Heart right ventricle (tissue), 16 donors: Measurements from ENCODE around the gene UCN3. TPM values are rescaled to one million over a fixed set of nuclear protein-coding genes. Genes with fewer than 3 reads are reported as not detected.
"Not testable (repeated sequence)": the region's sequence is repeated elsewhere in the genome, so short reads cannot be mapped to it uniquely, and the experiment has no call there.

Source experiments
- ATAC-seq, 8 donors: fragments of 200-7000 bp; cut with Tn5 transposase; one replicate each; pipeline ENCODE4 v1.9.1; 2020; ENCODE audit warnings: mild to moderate bottlenecking in 8 of 8, moderate library complexity in 8 of 8, moderate number of reproducible peaks in 1 of 8
- DNase-seq, 2 donors: peaks; one replicate each; pipeline ENCODE4 v3.0.0-alpha.2; 2020
- H3K27ac ChIP-seq, 10 donors: fragments of 200-600 bp; sonication (generic) in 2 of 10; one replicate each; pipeline versions ENCODE4 v1.5.0 to v1.8.0; 2020 to 2022; ENCODE audit warnings: mild to moderate bottlenecking in 3 of 10
- H3K27me3 ChIP-seq, 7 donors: fragments of 200-600 bp; one replicate each; pipeline ENCODE4 v1.8.0; 2021 to 2022; ENCODE audit warnings: mild to moderate bottlenecking in 2 of 7
- H3K36me3 ChIP-seq, 9 donors: fragments of 200-600 bp; sonication (generic) in 1 of 9; one replicate each; pipeline versions ENCODE4 v1.5.0 to v1.8.0; 2020 to 2022; ENCODE audit warnings: mild to moderate bottlenecking in 2 of 9
- H3K4me1 ChIP-seq, 9 donors: fragments of 200-600 bp; sonication (generic) in 1 of 9; one replicate each; pipeline versions ENCODE4 v1.5.0 to v1.8.0; 2020 to 2022; ENCODE audit warnings: mild to moderate bottlenecking in 4 of 9
- H3K4me3 ChIP-seq, 10 donors: fragments of 200-600 bp; sonication (generic) in 2 of 10; one replicate each; pipeline versions ENCODE4 v1.5.0 to v1.8.0; 2020 to 2022; ENCODE audit warnings: mild to moderate bottlenecking in 7 of 10, moderate library complexity in 2 of 10
- H3K9me3 ChIP-seq, 11 donors: fragments of 200-600 bp in 10 of 11; sonication (generic) in 2 of 11; one replicate each; pipeline versions ENCODE4 v1.5.0 to v1.8.0; 2013 to 2022; ENCODE audit warnings: mild to moderate bottlenecking in 2 of 11, control low read depth in 1 of 11, moderate library complexity in 1 of 11
- WGBS, 2 donors: extraction: QIAGEN DNeasy Blood & Tissue Kit; methylation state at CpG; one replicate each; pipeline ENCODE4 v1.1.7; 2013; ENCODE audit warnings: inconsistent platforms in 1 of 2; 5-methylcytosine and 5-hydroxymethylcytosine counted together
- intact Hi-C, 10 donors: fragments of 100-400 bp; cut with DNase I; formaldehyde crosslinking; loops; one replicate each; pipeline versions ENCODE4 v1.11.1 to v1.14.2; 2022
- polyA plus RNA-seq, 2 donors: library from polyadenylated mRNA; stranded (reverse); fragments of 200-250 nt; gene quantifications; one replicate each; pipeline ENCODE4 v1.2.3, GENCODE V29; 2013
- total RNA-seq, 10 donors: library from RNA; stranded (reverse); fragmentation: NEBNext Ultra II Directional in 3 of 10; extraction: Animal tissue kit (Norgen Biotek cat#: 25700) in 3 of 10; gene quantifications; one replicate each; pipeline versions ENCODE4 v1.2.1 to v1.2.4, GENCODE V29; 2021 to 2023
- TF ChIP-seq, protein P1 (sequence below), 9 donors: fragments of 200-600 bp; sonication (generic) in 2 of 9; IDR thresholded peaks; one replicate each; pipeline versions ENCODE4 v1.5.0 to v1.8.0; 2021 to 2022; ENCODE audit warnings: antibody characterized with exemption in 9 of 9, mild to moderate bottlenecking in 5 of 9, moderate library complexity in 1 of 9
- donor health status: Arrhythmogenic right ventricular cardiomyopathy.
- donor health status: ischemic (EF 13 %, LVEDD 7.1; RV severe dilation, severe dysfunction).
- donor health status: healthy with polysubstance abuse.
- donor health status: DM: no; HTN: yes; CAD: no.
- donor health status: DM: no; HTN: no; CAD: no.
- donor health status: ischemic (EF 25% LVEDD 6.9; RV normal size, moderate dysfunction).
- donor health status: ischemic (EF 25% LVEDD 5.7; RV mildly dilated, moderate dysfunction).
- donor health status: healthy.
- donor health status: DM: yes; HTN: yes; CAD: no.
- donor health status: Ischemic cardiomyopathy.
- donor health status: ischemic (EF 35%, LVEDD 5.7; RV mildly dilated, moderate dysfunction).
- donor health status: nonischemic (EF 11% LVEDD 7.7; RV severe dilation, severe dysfunction).
- donor health status: DM: yes; HTN: yes; CAD: no.
- donor health status: PGD.
- donor health status: ischemic (EF 29% LVEDD 5.4; RV normal size, mild dysfunction).
- donor health status: nonischemic (EF 23%, LVEDD 6.1; RV moderate dilation, normal function).

The UCN3 gene
- total and polyA plus RNA-seq, 12 donors = not detected

DNA sequence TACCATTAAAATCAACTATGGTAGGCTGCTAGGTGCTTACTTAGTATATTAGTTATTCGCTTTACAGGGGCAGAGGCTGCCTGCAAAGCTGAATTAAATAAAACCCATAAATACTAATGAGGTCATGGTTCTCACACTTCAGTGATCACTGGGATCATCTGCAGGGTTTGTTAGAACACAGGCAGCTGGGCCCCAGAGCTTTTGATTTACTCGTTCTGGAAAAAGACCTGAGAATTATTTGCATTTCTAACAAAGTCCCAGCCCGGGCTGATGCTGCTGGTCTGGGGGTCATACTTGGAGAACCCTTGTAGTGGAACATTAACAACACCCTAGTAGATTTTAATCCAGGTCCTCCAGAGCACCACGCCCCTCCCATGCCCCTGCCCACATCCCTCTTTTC lies 8.5 kb downstream of the UCN3 start:
- intact Hi-C loops = no loop called here
- no peak overlapping the region for H3K27ac ChIP-seq
- DNase-seq (no peak), ATAC-seq (no peak)
- 82 to 94% methylated on average over 4 of the region's 4 CpGs for WGBS, 2 donors
- H3K9me3 ChIP-seq = no peaks in the 10 kb centered on the region
- H3K4me3 ChIP-seq = no peak overlapping the region
- peaks cover 0 to 13% (median 0%) of the 10 kb centered on the region in 7 donors for H3K27me3 ChIP-seq
- TF ChIP-seq, protein P1, sequence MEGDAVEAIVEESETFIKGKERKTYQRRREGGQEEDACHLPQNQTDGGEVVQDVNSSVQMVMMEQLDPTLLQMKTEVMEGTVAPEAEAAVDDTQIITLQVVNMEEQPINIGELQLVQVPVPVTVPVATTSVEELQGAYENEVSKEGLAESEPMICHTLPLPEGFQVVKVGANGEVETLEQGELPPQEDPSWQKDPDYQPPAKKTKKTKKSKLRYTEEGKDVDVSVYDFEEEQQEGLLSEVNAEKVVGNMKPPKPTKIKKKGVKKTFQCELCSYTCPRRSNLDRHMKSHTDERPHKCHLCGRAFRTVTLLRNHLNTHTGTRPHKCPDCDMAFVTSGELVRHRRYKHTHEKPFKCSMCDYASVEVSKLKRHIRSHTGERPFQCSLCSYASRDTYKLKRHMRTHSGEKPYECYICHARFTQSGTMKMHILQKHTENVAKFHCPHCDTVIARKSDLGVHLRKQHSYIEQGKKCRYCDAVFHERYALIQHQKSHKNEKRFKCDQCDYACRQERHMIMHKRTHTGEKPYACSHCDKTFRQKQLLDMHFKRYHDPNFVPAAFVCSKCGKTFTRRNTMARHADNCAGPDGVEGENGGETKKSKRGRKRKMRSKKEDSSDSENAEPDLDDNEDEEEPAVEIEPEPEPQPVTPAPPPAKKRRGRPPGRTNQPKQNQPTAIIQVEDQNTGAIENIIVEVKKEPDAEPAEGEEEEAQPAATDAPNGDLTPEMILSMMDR (IDR thresholded peaks at IDR 0.05) = no peak
- H3K36me3 ChIP-seq = no peaks in the 10 kb centered on the region
- H3K4me1 ChIP-seq = no peaks in the 10 kb centered on the region

DNA sequence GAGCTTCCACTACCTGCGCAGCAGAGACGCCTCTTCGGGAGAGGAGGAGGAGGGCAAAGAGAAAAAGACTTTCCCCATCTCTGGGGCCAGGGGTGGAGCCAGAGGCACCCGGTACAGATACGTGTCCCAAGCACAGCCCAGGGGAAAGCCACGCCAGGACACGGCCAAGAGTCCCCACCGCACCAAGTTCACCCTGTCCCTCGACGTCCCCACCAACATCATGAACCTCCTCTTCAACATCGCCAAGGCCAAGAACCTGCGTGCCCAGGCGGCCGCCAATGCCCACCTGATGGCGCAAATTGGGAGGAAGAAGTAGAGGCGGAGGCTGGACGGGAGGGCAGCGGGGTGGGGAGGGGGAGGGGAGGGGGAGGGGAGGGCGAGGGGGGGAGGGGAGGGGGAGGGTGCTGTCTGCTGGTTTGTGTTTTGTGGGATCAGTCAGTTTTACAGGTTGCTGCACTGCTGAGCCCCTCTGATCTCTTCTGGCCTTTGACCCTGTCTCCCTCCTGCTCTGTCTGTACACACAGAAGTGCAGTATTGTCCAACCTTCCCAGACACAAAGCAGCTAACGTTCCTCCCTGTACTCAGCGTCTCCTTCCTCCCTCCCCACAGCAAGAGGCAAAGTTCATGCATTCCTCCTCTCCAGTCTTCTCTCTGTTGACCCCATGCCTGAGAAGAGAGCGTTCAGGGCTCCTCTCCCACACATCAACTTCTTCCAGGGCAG lies 9.3 kb downstream of the UCN3 start:
- intact Hi-C loops = no loop called here
- WGBS, 2 donors = 84 to 85% methylated on average over 15 to 21 of the region's 22 CpGs
- no peak for ATAC-seq
- no peak for DNase-seq
- Histone ChIP-seq H3K9me3 (no peaks in the 10 kb centered on the region), H3K27me3 (peaks cover 0 to 13% (median 0%) of the 10 kb centered on the region in 7 donors), H3K36me3 (no peaks in the 10 kb centered on the region), H3K4me3 (no peak overlapping the region), H3K4me1 (no peaks in the 10 kb centered on the region), H3K27ac (no peak overlapping the region)
- TF ChIP-seq, protein P1 (IDR thresholded peaks at IDR 0.05) = no peak

DNA sequence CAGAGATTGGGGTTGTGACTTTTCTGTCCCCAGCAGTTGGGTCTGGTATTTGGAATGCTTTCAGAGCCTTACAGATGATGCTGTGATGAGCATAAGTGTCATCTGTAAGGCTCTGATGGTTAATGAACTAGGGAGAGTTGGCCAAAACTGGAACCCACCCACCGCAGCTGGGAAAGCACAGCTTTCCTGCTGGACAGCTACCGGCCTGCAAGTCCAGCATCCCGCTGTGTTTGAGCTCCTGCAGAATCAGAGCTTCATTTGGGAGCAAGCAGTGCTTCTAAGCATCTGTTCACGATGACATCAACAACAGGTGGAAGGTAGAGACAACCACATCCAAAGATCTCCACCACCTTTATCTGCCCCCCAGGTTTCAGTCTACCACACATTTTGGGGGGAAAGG lies 11.7 kb downstream of the UCN3 start:
- H3K4me3 ChIP-seq = no peak overlapping the region
- no peak overlapping the region for H3K27ac ChIP-seq
- intact Hi-C loops = loop anchor here in 1 of 10 donors (5.0 kb wide), 1 partner anchor 524 kb away; no protein-coding TSS in a partner anchor
- no peaks in the 10 kb centered on the region for H3K4me1 ChIP-seq
- H3K27me3 ChIP-seq = peaks cover 0 to 13% (median 0%) of the 10 kb centered on the region in 7 donors
- no peaks in the 10 kb centered on the region for H3K9me3 ChIP-seq
- no peak for DNase-seq
- 51 to 65% methylated on average over 4 of the region's 4 CpGs for WGBS, 2 donors
- ATAC-seq = no peak
- H3K36me3 ChIP-seq = no peaks in the 10 kb centered on the region
- TF ChIP-seq, protein P1 (IDR thresholded peaks at IDR 0.05) = no peak

DNA sequence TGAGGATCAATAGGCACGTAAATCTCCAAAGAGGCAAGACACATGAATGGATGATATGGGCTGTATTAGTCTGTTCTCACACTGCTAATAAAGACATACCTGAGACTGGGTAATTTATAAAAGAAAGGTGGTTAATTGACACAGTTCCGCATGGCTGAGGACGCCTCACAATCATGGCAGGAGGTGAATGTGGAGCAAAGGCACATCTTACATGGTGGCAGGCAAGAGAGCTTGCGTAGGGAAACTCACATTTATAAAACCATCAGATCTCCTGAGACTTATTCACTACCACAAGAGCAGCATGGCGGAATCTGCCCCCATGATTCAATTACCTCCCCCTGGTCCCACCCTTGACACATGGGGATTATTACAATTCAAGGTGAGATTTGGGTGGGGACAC lies 14.4 kb downstream of the UCN3 start:
- not testable (repeated sequence) for H3K4me1 ChIP-seq, H3K36me3 ChIP-seq, H3K27me3 ChIP-seq, H3K9me3 ChIP-seq, ATAC-seq, H3K4me3 ChIP-seq, DNase-seq, H3K27ac ChIP-seq
- intact Hi-C loops = loop anchor here in 1 of 10 donors (5.0 kb wide), 1 partner anchor 527 kb away; no protein-coding TSS in a partner anchor
- 95 to 97% methylated on average over 5 of the region's 5 CpGs for WGBS, 2 donors

DNA sequence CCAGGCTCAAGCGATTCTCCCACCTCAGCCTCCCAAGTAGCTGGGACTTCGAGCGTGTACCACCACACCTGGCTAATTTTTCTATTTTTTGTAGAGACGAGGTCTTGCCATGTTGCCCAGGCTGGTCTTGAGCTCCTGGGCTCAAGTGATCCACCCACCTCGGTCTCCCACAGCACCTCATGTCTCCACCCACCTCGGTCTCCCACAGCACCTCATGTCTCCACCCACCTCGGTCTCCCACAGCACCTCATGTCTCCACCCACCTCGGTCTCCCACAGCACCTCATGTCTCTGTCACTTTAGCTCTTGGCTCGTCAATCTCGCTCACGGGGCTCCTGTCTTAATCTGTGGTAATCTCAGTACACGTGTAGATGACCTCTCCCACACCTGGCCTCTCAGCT lies 15.6 kb downstream of the UCN3 start:
- not testable (repeated sequence) for ATAC-seq, H3K27ac ChIP-seq, H3K36me3 ChIP-seq, H3K9me3 ChIP-seq, H3K4me1 ChIP-seq, H3K27me3 ChIP-seq, DNase-seq, H3K4me3 ChIP-seq
- WGBS, 2 donors = 91% methylated on average over 12 of the region's 12 CpGs
- intact Hi-C loops = loop anchor here in 6 of 10 donors (5.0 to 10.0 kb wide), 7 partner anchors 86 to 566 kb away; partner anchors contain the start of gene AKR1C3 (in 1 of the 6)
